K562 (cell line): ENCODE measurements around the gene CDKN2D. TPM values are rescaled to one million over a fixed set of nuclear protein-coding genes. Genes with fewer than 3 reads are reported as not detected.
A peak's percentile ranks its signal among the peaks of the same experiment; 100 is the strongest.

Experiments
- ATAC-seq: fragments of 200-7000 bp; cut with Tn5 transposase; 3 replicates; pipeline ENCODE4 v1.9.1; 2020; ENCODE audit warnings: moderate library complexity
- BruUV-seq: library from RNA; stranded (reverse); fragments of 400-500 nt; replicated peaks from 2 replicates; lab custom pipeline; 2021; lab: Mats Ljungman, UMichigan
- CTCF ChIA-PET: fragments of 300-600 bp; formaldehyde crosslinking; extraction: SDS; loops from one replicate; lab custom pipeline; 2021; ENCODE audit warnings: low intra/inter-chr PET ratio; lab: Yijun Ruan, JAX
- POLR2A ChIA-PET: fragments of 300-600, 350-650 bp; sonication (Branson Sonifier 250); formaldehyde crosslinking; extraction: SDS; loops from one replicate; lab custom pipeline; 2021; ENCODE audit warnings: antibody characterized with exemption, inconsistent platforms; lab: Yijun Ruan, JAX
- DNase-seq, 4 experiments: peaks; one replicate each; pipeline versions ENCODE4 v3.0.0 to v3.0.0-alpha.2; 2011 to 2018; ENCODE audit warnings: low spot score in 3 of 4, mixed read lengths in 3 of 4; ENCODE audit errors: extremely low read depth in 1 of 4
- FAIRE-seq: peaks from 2 replicates; lab custom pipeline; 2011; peaks lifted over from hg19 to GRCh38; lab: Jason Lieb, UNC
- H2AFZ ChIP-seq: 2 replicates; pipeline ENCODE4 v1.6.0; 2011; ENCODE audit warnings: low read depth, low read length, control low read depth, inconsistent platforms
- H3K27ac ChIP-seq: fragments of 200-600 bp; 3 replicates; pipeline ENCODE4 v1.8.0; 2011; ENCODE audit warnings: low read depth, mild to moderate bottlenecking, control low read depth, inconsistent platforms, low read length, moderate library complexity, mixed read lengths; ENCODE audit errors: extremely low read depth
- H3K27me3 ChIP-seq, 2 experiments: fragments of 300-600 bp in 1 of 2; 2 replicates in 1 of 2; 3 replicates in 1 of 2; pipeline versions ENCODE4 v1.6.0 to v1.8.0; 2011; ENCODE audit warnings: inconsistent platforms in 2 of 2, low read length in 2 of 2, mild to moderate bottlenecking in 1 of 2, mixed read lengths in 1 of 2, moderate library complexity in 1 of 2; ENCODE audit not compliant: control insufficient read depth in 2 of 2, insufficient read depth in 2 of 2
- H3K36me3 ChIP-seq: fragments of 300-600 bp; 3 replicates; pipeline ENCODE4 v1.8.0; 2011; ENCODE audit warnings: mild to moderate bottlenecking, low read length, inconsistent platforms; ENCODE audit not compliant: control insufficient read depth, insufficient read depth
- H3K4me1 ChIP-seq, 2 experiments: fragments of 200-600 bp in 1 of 2; replicated peaks in 1 of 2; 2 replicates in 1 of 2; 3 replicates in 1 of 2; pipeline versions ENCODE4 v1.5.1 to v1.8.0; 2011; ENCODE audit warnings: inconsistent platforms in 2 of 2, low read length in 2 of 2, mild to moderate bottlenecking in 1 of 2, mixed read lengths in 1 of 2, moderate library complexity in 1 of 2; ENCODE audit not compliant: control insufficient read depth in 2 of 2, insufficient read depth in 2 of 2
- H3K4me2 ChIP-seq: 2 replicates; pipeline ENCODE4 v1.6.1; 2011; ENCODE audit warnings: low read length, control low read depth, inconsistent platforms, mixed read lengths; ENCODE audit not compliant: insufficient read depth
- H3K4me3 ChIP-seq: fragments of 200-600 bp; sonication (generic), shearing (Covaris generic); 2 replicates; pipeline ENCODE4 v1.5.1; 2016; ENCODE audit warnings: control low read depth, inconsistent platforms
- H3K79me2 ChIP-seq: fragments of 200-600 bp; 3 replicates; pipeline ENCODE4 v1.8.0; 2011; ENCODE audit warnings: low read length, inconsistent platforms; ENCODE audit not compliant: control insufficient read depth, insufficient read depth
- H3K9ac ChIP-seq, 2 experiments: 2 replicates each; pipeline versions ENCODE4 v1.6.0 to v1.6.1; 2011; ENCODE audit warnings: low read depth in 2 of 2, low read length in 2 of 2, control low read depth in 1 of 2, inconsistent platforms in 1 of 2, mild to moderate bottlenecking in 1 of 2, mixed read lengths in 1 of 2; ENCODE audit not compliant: insufficient read depth in 1 of 2
- H3K9me1 ChIP-seq: one replicate; pipeline ENCODE4 v1.6.0; 2011; ENCODE audit warnings: inconsistent platforms, mild to moderate bottlenecking, low read length, moderate library complexity; ENCODE audit not compliant: control insufficient read depth, insufficient read depth
- H3K9me3 ChIP-seq: replicated peaks from 2 replicates; pipeline ENCODE4 v1.5.1; 2011; ENCODE audit warnings: low read depth, low read length, inconsistent platforms; ENCODE audit not compliant: control insufficient read depth, insufficient read depth
- H4K20me1 ChIP-seq: replicated peaks from 2 replicates; pipeline ENCODE4 v1.6.1; 2011; ENCODE audit warnings: low read length, inconsistent platforms, mixed read lengths; ENCODE audit not compliant: control insufficient read depth, insufficient read depth
- AFF1 ChIP-seq, 2 experiments: fragments of 450-650 bp; IDR thresholded peaks; 2 replicates each; pipeline ENCODE4 v1.6.1; 2018; ENCODE audit warnings: mild to moderate bottlenecking in 2 of 2, low read depth in 1 of 2; ENCODE audit not compliant: partially characterized antibody in 2 of 2
- C11orf30 ChIP-seq: fragments of 450-650 bp; IDR thresholded peaks from 2 replicates; pipeline ENCODE4 v1.6.1; 2016; ENCODE audit warnings: low read depth, mild to moderate bottlenecking
- CBX2 ChIP-seq: fragments of 200-600 bp; sonication (generic); IDR thresholded peaks from one replicate; pipeline ENCODE4 v1.6.1; 2012; ENCODE audit warnings: mild to moderate bottlenecking, low read length, inconsistent platforms; ENCODE audit not compliant: insufficient read depth, poor library complexity, severe bottlenecking
- GABPB1 ChIP-seq: sonication (generic); formaldehyde crosslinking; IDR thresholded peaks from 2 replicates; pipeline ENCODE4 v1.8.0; 2022; ENCODE audit warnings: mild to moderate bottlenecking, missing genetic modification reagents
- MCM2 ChIP-seq: fragments of 450-650 bp; IDR thresholded peaks from 2 replicates; pipeline ENCODE4 v1.6.1; 2017; ENCODE audit warnings: low read depth, mild to moderate bottlenecking
- PML ChIP-seq: IDR thresholded peaks from 2 replicates; pipeline ENCODE4 v1.6.1; 2012; ENCODE audit warnings: low read length, inconsistent platforms
- RCOR1 ChIP-seq, 2 experiments: IDR thresholded peaks; 2 replicates each; pipeline ENCODE4 v1.6.1; 2012; ENCODE audit warnings: low read depth in 2 of 2, low read length in 2 of 2, borderline replicate concordance in 1 of 2, improper control_type of control experiment in 1 of 2
- WHSC1 ChIP-seq: IDR thresholded peaks from one replicate; pipeline ENCODE4 v1.6.1; 2012; ENCODE audit warnings: low read length, control low read depth, inconsistent platforms
- XRCC3 ChIP-seq: fragments of 450-650 bp; IDR thresholded peaks from 2 replicates; pipeline ENCODE4 v1.6.1; 2017; ENCODE audit warnings: mild to moderate bottlenecking, moderate library complexity
- ZKSCAN8 ChIP-seq: fragments of 200-800 bp; sonication (Bioruptor generic); IDR thresholded peaks from 2 replicates; pipeline ENCODE4 v1.6.1; 2016; ENCODE audit warnings: missing genetic modification characterization, missing compliant biosample characterization
- ZNF24 ChIP-seq: fragments of 450-650 bp; IDR thresholded peaks from 2 replicates; pipeline ENCODE4 v1.6.1; 2016
- ZNF274 ChIP-seq: IDR thresholded peaks from 2 replicates; pipeline ENCODE4 v1.6.1; 2011; ENCODE audit warnings: low read depth, mild to moderate bottlenecking, low read length, moderate library complexity, borderline replicate concordance
- ZNF3 ChIP-seq: fragments of 250-450 bp; sonication (Bioruptor Pico); IDR thresholded peaks from 2 replicates; pipeline ENCODE4 v1.5.0; 2021; ENCODE audit warnings: mild to moderate bottlenecking, moderate library complexity
- ZNF316 ChIP-seq: fragments of 450-650 bp; IDR thresholded peaks from 2 replicates; pipeline ENCODE4 v1.6.1; 2016
- ZNF324 ChIP-seq: fragments of 250-450 bp; sonication (Bioruptor Pico); IDR thresholded peaks from 2 replicates; pipeline ENCODE4 v1.4.0; 2020; ENCODE audit warnings: mild to moderate bottlenecking
- ZNF79 ChIP-seq: fragments of 250-450 bp; sonication (Bioruptor Pico); IDR thresholded peaks from 2 replicates; pipeline ENCODE4 v1.4.0; 2020; ENCODE audit warnings: low read depth, mild to moderate bottlenecking, moderate library complexity
- WGBS: fragments of 100-300 bp; shearing (Covaris generic); methylation state at CpG from one replicate; pipeline ENCODE4 v1.1.6; 2016; ENCODE audit warnings: low coverage, mixed read lengths; ENCODE audit not compliant: insufficient coverage; ENCODE audit errors: missing lambda C conversion rate; 5-methylcytosine and 5-hydroxymethylcytosine counted together
- in situ Hi-C: fragments of 300-500 bp; cut with MboI; formaldehyde crosslinking; loops from 4 replicates; pipeline ENCODE4 v1.15.0; 2018; ENCODE audit warnings: inconsistent platforms, mixed read lengths
- intact Hi-C: fragments of 100-400 bp; cut with micrococcal nuclease; formaldehyde crosslinking; loops from 2 replicates; pipeline ENCODE4 v1.14.2; 2022
- polyA plus RNA-seq, 8 experiments: library from polyadenylated mRNA; depleted of rRNA in 4 of 8; stranded (reverse) in 5 of 8; unstranded in 3 of 8; fragments of >200 nt; fragmentation: Nextera tagmentation in 2 of 8; fragmentation: Illumina TruSeq in 1 of 8; extraction: Ambion mirVana in 2 of 8; extraction: Trizol in 1 of 8; gene quantifications; 2 replicates each; pipeline versions ENCODE4 v1.2.1 to v1.2.3, GENCODE V29; 2011 to 2014; ENCODE audit warnings: inconsistent platforms in 1 of 8, missing spikeins in 1 of 8
- total RNA-seq, 7 experiments: library from RNA; depleted of rRNA in 6 of 7; stranded (reverse); fragments of >200 nt in 6 of 7; fragmentation: Illumina TruSeq in 2 of 7; extraction: Trizol in 2 of 7; gene quantifications; 2 replicates each; pipeline versions ENCODE4 v1.2.1 to v1.2.3, GENCODE V29; 2011 to 2021; ENCODE audit warnings: low replicate concordance in 1 of 7
- TF ChIP-seq, protein P1 (sequence below), 2 experiments: IDR thresholded peaks in 1 of 2; conservative IDR thresholded peaks in 1 of 2; 2 replicates each; pipeline ENCODE4 v1.6.1; 2016; ENCODE audit warnings: low read depth in 2 of 2, mild to moderate bottlenecking in 1 of 2, missing compliant biosample characterization in 1 of 2, missing genetic modification characterization in 1 of 2, moderate library complexity in 1 of 2
- TF ChIP-seq, protein P2 (sequence below): sonication (generic); formaldehyde crosslinking; IDR thresholded peaks from 2 replicates; pipeline ENCODE4 v1.9.0; 2022; ENCODE audit warnings: mild to moderate bottlenecking, missing genetic modification reagents

The CDKN2D gene
- total and polyA plus RNA-seq, 9 of the 15 experiments (the other 6 are each of a cell fraction or from before 2014, with no cell fraction given): 0.41 to 8.2 (median 3.7) TPM

DNA sequence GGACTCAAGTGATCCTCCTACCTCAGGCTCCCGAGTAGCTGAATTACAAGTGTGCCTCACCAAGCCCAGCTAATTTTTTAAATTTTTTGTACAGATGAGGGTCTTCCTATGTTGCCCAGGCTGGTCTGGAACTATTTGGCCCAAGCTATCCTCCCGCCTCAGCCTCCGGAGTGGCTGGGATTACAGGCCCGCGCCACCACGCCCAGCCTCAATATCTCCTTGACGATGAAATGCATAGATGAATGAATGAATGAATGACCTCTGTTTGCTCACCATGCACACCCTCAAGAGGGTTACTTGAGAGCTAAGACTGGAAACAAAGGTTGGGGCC, 33.2 kb upstream of the CDKN2D start:
- H3K79me2 ChIP-seq: peaks cover 27% of the 10 kb centered on the region
- 11% methylated on average over 7 of the region's 7 CpGs for WGBS
- BruUV-seq: no TSS peak
- ChIA-PET CTCF (interaction anchor here (0.6 kb wide), 1 partner anchor 103 kb away, joined by 3 read pairs; no protein-coding TSS in a partner anchor), POLR2A (interaction anchor here (0.9 to 1.6 kb wide), 5 partner anchors 10 to 213 kb away, joined by 3 to 15 read pairs (median 6); no protein-coding TSS in a partner anchor)
- intact Hi-C loops: loop anchor here (2.0 kb wide), 1 partner anchor 15 kb away; no protein-coding TSS in a partner anchor
- DNase-seq (no peak), ATAC-seq (no peak), FAIRE-seq (no peak)
- H3K9me3 ChIP-seq: no peaks in the 10 kb centered on the region
- H3K27me3 ChIP-seq: peaks cover 4 to 9% of the 10 kb centered on the region in 2 experiments; a peak in 3 of 5 replicates
- no peaks in the 10 kb centered on the region for H3K9me1 ChIP-seq
- in situ Hi-C loops: no loop called here
- H3K36me3 ChIP-seq: no peaks in the 10 kb centered on the region
- H2AFZ ChIP-seq: peak overlapping the region; percentile 72
- no peak overlapping the region for H3K9ac ChIP-seq
- H3K4me1 ChIP-seq: peaks cover 24 to 30% of the 10 kb centered on the region in 2 experiments
- no peak overlapping the region for H3K4me3 ChIP-seq
- H3K4me2 ChIP-seq: peak overlapping the region; percentile 46; the same call in 1 of the 2 replicates
- H4K20me1 ChIP-seq: no peaks in the 10 kb centered on the region
- no peak overlapping the region for H3K27ac ChIP-seq
- no peak for TF ChIP-seq MCM2
- TF ChIP-seq WHSC1: no peak
- TF ChIP-seq XRCC3: no peak
- TF ChIP-seq CBX2: no peak
- TF ChIP-seq ZNF316: peak; percentile 78
- TF ChIP-seq ZNF324 (CRISPR knock-in tag): no peak
- TF ChIP-seq GABPB1 (CRISPR knock-in tag): no peak
- TF ChIP-seq, protein P1, sequence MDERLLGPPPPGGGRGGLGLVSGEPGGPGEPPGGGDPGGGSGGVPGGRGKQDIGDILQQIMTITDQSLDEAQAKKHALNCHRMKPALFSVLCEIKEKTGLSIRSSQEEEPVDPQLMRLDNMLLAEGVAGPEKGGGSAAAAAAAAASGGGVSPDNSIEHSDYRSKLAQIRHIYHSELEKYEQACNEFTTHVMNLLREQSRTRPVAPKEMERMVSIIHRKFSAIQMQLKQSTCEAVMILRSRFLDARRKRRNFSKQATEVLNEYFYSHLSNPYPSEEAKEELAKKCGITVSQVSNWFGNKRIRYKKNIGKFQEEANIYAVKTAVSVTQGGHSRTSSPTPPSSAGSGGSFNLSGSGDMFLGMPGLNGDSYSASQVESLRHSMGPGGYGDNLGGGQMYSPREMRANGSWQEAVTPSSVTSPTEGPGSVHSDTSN (CRISPR knock-in tag; IDR thresholded peaks at IDR 0.05; ENCODE audit: low read depth): no peak
- TF ChIP-seq, protein P1 (tag; conservative IDR thresholded peaks at IDR 0.05; ENCODE audit: low read depth): no peak
- no peak for TF ChIP-seq ZNF274
- no peak for TF ChIP-seq ZNF3 (CRISPR knock-in tag)
- TF ChIP-seq ZKSCAN8 (CRISPR knock-in tag): no peak
- no peak for TF ChIP-seq PML
- TF ChIP-seq C11orf30: no peak
- TF ChIP-seq ZNF79 (CRISPR knock-in tag): no peak
- TF ChIP-seq AFF1 (IDR thresholded peaks at IDR 0.05; ENCODE audit: low read depth in 1 of 2, partially characterized antibody in 2 of 2): no peak
- TF ChIP-seq, protein P2, sequence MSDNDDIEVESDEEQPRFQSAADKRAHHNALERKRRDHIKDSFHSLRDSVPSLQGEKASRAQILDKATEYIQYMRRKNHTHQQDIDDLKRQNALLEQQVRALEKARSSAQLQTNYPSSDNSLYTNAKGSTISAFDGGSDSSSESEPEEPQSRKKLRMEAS: no peak
- TF ChIP-seq RCOR1 (IDR thresholded peaks at IDR 0.05; ENCODE audit: borderline replicate concordance in 1 of 2, low read depth in 2 of 2, low read length in 2 of 2): no peak
- TF ChIP-seq ZNF24: peak; percentile 95
